ENCODE measurements around the gene SLC35B1. TPM values are rescaled to one million over a fixed set of nuclear protein-coding genes. Genes with fewer than 3 reads are reported as not detected.

The SLC35B1 gene
- polyA plus RNA-seq, 1 of the 3 experiments (the other 2 are of a cell fraction), result 89.8 TPM

GRCh38 chr17:49691086-49691676 lies 16.6 kb downstream of the SLC35B1 start:
- H3K4me2 ChIP-seq, result no peak overlapping the region
- CTCF ChIA-PET, result interaction anchor here (1.0 to 50.8 kb wide), 4 partner anchors 8 to 306 kb away, joined by 3 to 2107 read pairs (median 6); partner anchors contain the start of gene NXPH3
- H3K27ac ChIP-seq (ENCODE audit: low read depth in 2 of 2, low read length in 1 of 2), result no peak overlapping the region
- H3K9me2 ChIP-seq, result no peaks in the 10 kb centered on the region
- H3K79me2 ChIP-seq (ENCODE audit: insufficient read depth), result no peaks in the 10 kb centered on the region
- no peak overlapping the region for H2AFZ ChIP-seq (ENCODE audit: low read depth)
- TF ChIP-seq RFX5 (IDR thresholded peaks at IDR 0.05; ENCODE audit: low read length), result no peak
- TF ChIP-seq SMC3 (IDR thresholded peaks at IDR 0.05; ENCODE audit: low read depth, low read length), result no peak
- TF ChIP-seq JUND (IDR thresholded peaks at IDR 0.05), result no peak
- no peak for TF ChIP-seq CTCF (IDR thresholded peaks at IDR 0.05)
- TF ChIP-seq USF2 (IDR thresholded peaks at IDR 0.05; ENCODE audit: borderline replicate concordance, low read depth, low read length), result no peak
- TF ChIP-seq TAF1 (IDR thresholded peaks at IDR 0.05; ENCODE audit: borderline replicate concordance, low read depth, low read length), result no peak
- TF ChIP-seq PBX3 (IDR thresholded peaks at IDR 0.05), result no peak
- TF ChIP-seq ELF1 (IDR thresholded peaks at IDR 0.05), result no peak
- TF ChIP-seq GABPA (IDR thresholded peaks at IDR 0.05; ENCODE audit: low read depth), result no peak
- no peak for TF ChIP-seq YY1 (IDR thresholded peaks at IDR 0.05; ENCODE audit: low read depth)
- TF ChIP-seq NFIC (IDR thresholded peaks at IDR 0.05; ENCODE audit: borderline replicate concordance), result no peak
- no peak for TF ChIP-seq EP300 (IDR thresholded peaks at IDR 0.05; ENCODE audit: borderline replicate concordance in 1 of 2, low read depth in 1 of 2, low read length in 1 of 2)
- TF ChIP-seq POLR2AphosphoS5 (IDR thresholded peaks at IDR 0.05; ENCODE audit: low read depth, low read length), result no peak
- no peak for TF ChIP-seq EZH2phosphoT487 (IDR thresholded peaks at IDR 0.05; ENCODE audit: borderline replicate concordance, low read depth)
- TF ChIP-seq RAD21 (IDR thresholded peaks at IDR 0.05; ENCODE audit: low read length), result no peak
- TF ChIP-seq NRF1 (IDR thresholded peaks at IDR 0.05; ENCODE audit: low read depth, low read length), result no peak
- no peak for TF ChIP-seq ZBTB33 (IDR thresholded peaks at IDR 0.05; ENCODE audit: borderline replicate concordance, low read depth)
- WGBS (ENCODE audit: low lambda C conversion rate), result 77% methylated on average over 9 of the region's 9 CpGs
- H3K9ac ChIP-seq, result no peak overlapping the region
- no peaks in the 10 kb centered on the region for H3K27me3 ChIP-seq (ENCODE audit: insufficient read depth)
- H3F3A ChIP-seq (replicated peaks; ENCODE audit: insufficient read depth), result peaks cover 4% of the 10 kb centered on the region
- no peaks in the 10 kb centered on the region for H4K20me1 ChIP-seq (ENCODE audit: insufficient read depth)
- POLR2A ChIA-PET, result interaction anchor here (0.7 kb wide), 1 partner anchor 8 kb away, joined by 3 read pairs; no protein-coding TSS in a partner anchor
- peaks cover 0 to 2% of the 10 kb centered on the region in 2 experiments; a peak in 1 of 4 replicates for H3K4me1 ChIP-seq (ENCODE audit: control insufficient read depth in 1 of 2, insufficient read depth in 2 of 2, low read depth in 1 of 2, low read length in 1 of 2)
- H3K9me3 ChIP-seq, result no peaks in the 10 kb centered on the region
- no peaks in the 10 kb centered on the region for H3K36me3 ChIP-seq (replicated peaks in 1 of 2; ENCODE audit: control insufficient read depth in 1 of 2, insufficient read depth in 2 of 2, low read length in 1 of 2)
- DNase-seq, result no peak
- no peak overlapping the region for H3K4me3 ChIP-seq (ENCODE audit: low read depth in 2 of 2, low read length in 1 of 2)
